GM12878 (cell line): ENCODE measurements around the gene DNAJB4.

ENCODE experiments used
- ATF2 ChIP-seq: IDR thresholded peaks from 2 replicates; pipeline ENCODE4 v1.6.1; 2012; ENCODE audit warnings: low read length, inconsistent platforms
- ATF3 ChIP-seq: IDR thresholded peaks from 2 replicates; pipeline ENCODE4 v1.6.1; 2011; ENCODE audit warnings: low read depth, mild to moderate bottlenecking, low read length, moderate library complexity, borderline replicate concordance; ENCODE audit errors: extremely low read depth
- CTCF ChIP-seq, 3 experiments: IDR thresholded peaks in 2 of 3; conservative IDR thresholded peaks in 1 of 3; 2 replicates each; pipeline ENCODE4 v1.5.1; 2011; ENCODE audit warnings: low read depth in 3 of 3, low read length in 3 of 3, mild to moderate bottlenecking in 3 of 3, control low read depth in 2 of 3, moderate library complexity in 2 of 3, inconsistent platforms in 1 of 3, mixed read lengths in 1 of 3; ENCODE audit not compliant: control insufficient read depth in 2 of 3, insufficient read depth in 1 of 3; ENCODE audit errors: extremely low read depth in 1 of 3
- FOXM1 ChIP-seq: IDR thresholded peaks from 2 replicates; pipeline ENCODE4 v1.6.1; 2012; ENCODE audit warnings: low read depth, mild to moderate bottlenecking, inconsistent platforms, low read length, moderate library complexity
- MTA2 ChIP-seq: fragments of 450-650 bp; IDR thresholded peaks from 2 replicates; pipeline ENCODE4 v1.6.1; 2016; ENCODE audit warnings: low read depth, mild to moderate bottlenecking, moderate library complexity
- MXI1 ChIP-seq: fragments of 150-350 bp; IDR thresholded peaks from 2 replicates; pipeline ENCODE4 v1.6.1; 2011; ENCODE audit warnings: low read depth, mild to moderate bottlenecking, inconsistent platforms, low read length, improper control_type of control experiment
- SUZ12 ChIP-seq: fragments of 200-600 bp; sonication (generic); IDR thresholded peaks from one replicate; pipeline ENCODE4 v1.6.1; 2018; ENCODE audit warnings: antibody characterized with exemption, mild to moderate bottlenecking; ENCODE audit not compliant: unreplicated experiment
- TCF12 ChIP-seq: IDR thresholded peaks from 2 replicates; pipeline ENCODE4 v1.6.1; 2011; ENCODE audit warnings: low read depth, mild to moderate bottlenecking, low read length
- USF2 ChIP-seq: IDR thresholded peaks from 2 replicates; pipeline ENCODE4 v1.6.1; 2011; ENCODE audit warnings: low read depth, low read length, improper control_type of control experiment, borderline replicate concordance
- YY1 ChIP-seq: IDR thresholded peaks from 2 replicates; pipeline ENCODE4 v1.6.1; 2011; ENCODE audit warnings: low read depth, mild to moderate bottlenecking, low read length
- ZNF687 ChIP-seq: fragments of 450-650 bp; IDR thresholded peaks from 2 replicates; pipeline ENCODE4 v1.6.1; 2017; ENCODE audit warnings: mild to moderate bottlenecking, moderate library complexity

- TF ChIP-seq ATF2 (no peak), USF2 (no peak), FOXM1 (no peak), CTCF (IDR thresholded peaks at IDR 0.05 in 2 of 3, conservative IDR thresholded peaks at IDR 0.05 in 1 of 3; ENCODE audit: control insufficient read depth in 2 of 3, extremely low read depth in 1 of 3, insufficient read depth in 1 of 3, low read depth in 3 of 3, low read length in 3 of 3) (no peak), ATF3 (no peak), MTA2 (no peak), MXI1 (no peak), ZNF687 (no peak), YY1 (no peak), TCF12 (no peak), SUZ12 (no peak)
Observed at GRCh38 chr1:78033797-78034172, 29.0 kb downstream of the DNAJB4 start.
